Measurements from ENCODE around the gene HOXC4.
"Not testable (repeated sequence)": the region's sequence is repeated elsewhere in the genome, so short reads cannot be mapped to it uniquely, and the experiment has no call there.

DNA sequence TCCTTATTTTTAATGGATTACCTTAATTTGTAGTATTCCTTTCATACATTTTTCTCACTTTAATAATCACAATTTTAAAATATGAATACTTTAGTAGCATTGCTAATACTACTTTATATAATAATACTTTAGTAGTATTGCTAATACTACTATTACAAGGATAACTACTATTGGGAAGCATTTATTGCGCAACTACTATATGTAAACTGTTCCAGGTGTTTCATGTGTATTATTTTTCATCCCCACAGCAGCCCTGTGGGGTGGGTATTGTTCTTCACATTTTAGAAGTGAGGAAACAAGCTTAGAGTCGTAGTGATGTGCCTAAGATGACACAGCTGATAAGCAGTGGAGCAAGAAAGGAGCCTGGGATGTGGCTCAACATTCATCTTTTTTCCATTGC, 45.0 kb downstream of the HOXC4 start:
- not testable (repeated sequence) for TF ChIP-seq POLR2A (IDR thresholded peaks at IDR 0.05)
- TF ChIP-seq, protein P1, sequence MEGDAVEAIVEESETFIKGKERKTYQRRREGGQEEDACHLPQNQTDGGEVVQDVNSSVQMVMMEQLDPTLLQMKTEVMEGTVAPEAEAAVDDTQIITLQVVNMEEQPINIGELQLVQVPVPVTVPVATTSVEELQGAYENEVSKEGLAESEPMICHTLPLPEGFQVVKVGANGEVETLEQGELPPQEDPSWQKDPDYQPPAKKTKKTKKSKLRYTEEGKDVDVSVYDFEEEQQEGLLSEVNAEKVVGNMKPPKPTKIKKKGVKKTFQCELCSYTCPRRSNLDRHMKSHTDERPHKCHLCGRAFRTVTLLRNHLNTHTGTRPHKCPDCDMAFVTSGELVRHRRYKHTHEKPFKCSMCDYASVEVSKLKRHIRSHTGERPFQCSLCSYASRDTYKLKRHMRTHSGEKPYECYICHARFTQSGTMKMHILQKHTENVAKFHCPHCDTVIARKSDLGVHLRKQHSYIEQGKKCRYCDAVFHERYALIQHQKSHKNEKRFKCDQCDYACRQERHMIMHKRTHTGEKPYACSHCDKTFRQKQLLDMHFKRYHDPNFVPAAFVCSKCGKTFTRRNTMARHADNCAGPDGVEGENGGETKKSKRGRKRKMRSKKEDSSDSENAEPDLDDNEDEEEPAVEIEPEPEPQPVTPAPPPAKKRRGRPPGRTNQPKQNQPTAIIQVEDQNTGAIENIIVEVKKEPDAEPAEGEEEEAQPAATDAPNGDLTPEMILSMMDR (IDR thresholded peaks at IDR 0.05) = not testable (repeated sequence)
